ENCODE results near the gene FANCC. TPM values are rescaled to one million over a fixed set of nuclear protein-coding genes. Genes with fewer than 3 reads are reported as not detected.

Gene FANCC
- total and polyA plus RNA-seq, 2 donors (not counting 1 experiment from before 2014, with no cell fraction given), result 8.9 to 9.0 TPM

GRCh38 chr9:95109456-95109855 is 208.1 kb downstream of the FANCC start:
- H3K79me2 ChIP-seq (ENCODE audit: control insufficient read depth, insufficient read depth, low read length), result no peaks in the 10 kb centered on the region
- DNase-seq (ENCODE audit: low read depth in 2 of 2), result no peak
- H3K4me2 ChIP-seq (ENCODE audit: extremely low read depth, insufficient read depth, low read length), result no peak overlapping the region
- no peak overlapping the region for H3K4me3 ChIP-seq (replicated peaks in 1 of 4; ENCODE audit: control extremely low read depth in 1 of 4, insufficient read depth in 1 of 4, low read depth in 3 of 4, low read length in 4 of 4)
- no peaks in the 10 kb centered on the region for H3K9me3 ChIP-seq (ENCODE audit: control insufficient read depth, insufficient read depth, low read depth, low read length)
- H4K20me1 ChIP-seq (ENCODE audit: control insufficient read depth, extremely low read depth, insufficient read depth, low read length), result no peaks in the 10 kb centered on the region
- peaks cover 12% of the 10 kb centered on the region for H3K36me3 ChIP-seq (ENCODE audit: control insufficient read depth, insufficient read depth, low read length)
- no peaks in the 10 kb centered on the region for H3K27me3 ChIP-seq (ENCODE audit: control insufficient read depth, insufficient read depth, low read length)
- H3K4me1 ChIP-seq (ENCODE audit: control insufficient read depth, extremely low read depth, insufficient read depth, low read length), result peaks cover 2% of the 10 kb centered on the region
- H2AFZ ChIP-seq (ENCODE audit: low read length), result no peak overlapping the region
- H3K27ac ChIP-seq (ENCODE audit: insufficient read depth, low read length), result no peak overlapping the region
- no peak overlapping the region for H3K9ac ChIP-seq (ENCODE audit: insufficient read depth, low read length)
- TF ChIP-seq EZH2 (IDR thresholded peaks at IDR 0.05; ENCODE audit: low read length, missing control alignments) (no peak), CTCF (conservative IDR thresholded peaks at IDR 0.05 in 1 of 2, IDR thresholded peaks at IDR 0.05 in 1 of 2; ENCODE audit: low read depth in 1 of 2, low read length in 2 of 2) (no peak)

GRCh38 chr9:95108777-95109176 is 208.7 kb downstream of the FANCC start:
- TF ChIP-seq CTCF (conservative IDR thresholded peaks at IDR 0.05 in 1 of 2, IDR thresholded peaks at IDR 0.05 in 1 of 2; ENCODE audit: low read depth in 1 of 2, low read length in 2 of 2) (no peak), EZH2 (IDR thresholded peaks at IDR 0.05; ENCODE audit: low read length, missing control alignments) (no peak)
- Histone ChIP-seq H4K20me1 (ENCODE audit: control insufficient read depth, extremely low read depth, insufficient read depth, low read length) (no peaks in the 10 kb centered on the region), H3K79me2 (ENCODE audit: control insufficient read depth, insufficient read depth, low read length) (no peaks in the 10 kb centered on the region), H3K27ac (ENCODE audit: insufficient read depth, low read length) (no peak overlapping the region), H3K4me2 (ENCODE audit: extremely low read depth, insufficient read depth, low read length) (no peak overlapping the region), H3K9me3 (ENCODE audit: control insufficient read depth, insufficient read depth, low read depth, low read length) (no peaks in the 10 kb centered on the region), H3K4me3 (replicated peaks in 1 of 4; ENCODE audit: control extremely low read depth in 1 of 4, insufficient read depth in 1 of 4, low read depth in 3 of 4, low read length in 4 of 4) (no peak overlapping the region), H3K27me3 (ENCODE audit: control insufficient read depth, insufficient read depth, low read length) (no peaks in the 10 kb centered on the region), H3K36me3 (ENCODE audit: control insufficient read depth, insufficient read depth, low read length) (peaks cover 12% of the 10 kb centered on the region), H3K9ac (ENCODE audit: insufficient read depth, low read length) (no peak overlapping the region), H2AFZ (ENCODE audit: low read length) (no peak overlapping the region), H3K4me1 (ENCODE audit: control insufficient read depth, extremely low read depth, insufficient read depth, low read length) (peaks cover 2% of the 10 kb centered on the region)
- DNase-seq (ENCODE audit: low read depth in 2 of 2), result no peak

- Histone ChIP-seq H3K9me3 (ENCODE audit: control insufficient read depth, insufficient read depth, low read depth, low read length) (no peaks in the 10 kb centered on the region), H4K20me1 (ENCODE audit: control insufficient read depth, extremely low read depth, insufficient read depth, low read length) (no peaks in the 10 kb centered on the region), H3K36me3 (ENCODE audit: control insufficient read depth, insufficient read depth, low read length) (peaks cover 12% of the 10 kb centered on the region), H3K4me2 (ENCODE audit: extremely low read depth, insufficient read depth, low read length) (no peak overlapping the region), H3K4me3 (replicated peaks in 1 of 4; ENCODE audit: control extremely low read depth in 1 of 4, insufficient read depth in 1 of 4, low read depth in 3 of 4, low read length in 4 of 4) (no peak overlapping the region), H3K79me2 (ENCODE audit: control insufficient read depth, insufficient read depth, low read length) (no peaks in the 10 kb centered on the region), H3K9ac (ENCODE audit: insufficient read depth, low read length) (no peak overlapping the region), H3K4me1 (ENCODE audit: control insufficient read depth, extremely low read depth, insufficient read depth, low read length) (peaks cover 2% of the 10 kb centered on the region), H3K27me3 (ENCODE audit: control insufficient read depth, insufficient read depth, low read length) (no peaks in the 10 kb centered on the region), H2AFZ (ENCODE audit: low read length) (no peak overlapping the region), H3K27ac (ENCODE audit: insufficient read depth, low read length) (no peak overlapping the region)
- no peak for DNase-seq (ENCODE audit: low read depth in 2 of 2)
- TF ChIP-seq EZH2 (IDR thresholded peaks at IDR 0.05; ENCODE audit: low read length, missing control alignments) (no peak), CTCF (conservative IDR thresholded peaks at IDR 0.05 in 1 of 2, IDR thresholded peaks at IDR 0.05 in 1 of 2; ENCODE audit: low read depth in 1 of 2, low read length in 2 of 2) (no peak)
Observed at GRCh38 chr9:95107976-95108375, 209.5 kb downstream of the FANCC start.
